Renal cortical epithelial cell (primary cell): ENCODE results near the gene ANAPC16. TPM values are rescaled to one million over a fixed set of nuclear protein-coding genes. Genes with fewer than 3 reads are reported as not detected.
A peak's percentile ranks its signal among the peaks of the same experiment; 100 is the strongest.
"Not testable (repeated sequence)": the region's sequence is repeated elsewhere in the genome, so short reads cannot be mapped to it uniquely, and the experiment has no call there.

Experiments used
- DNase-seq: peaks from one replicate; pipeline ENCODE4 v3.0.0-alpha.2; 2011; ENCODE audit warnings: low read depth
- total RNA-seq: library from RNA; depleted of rRNA; stranded (reverse); fragments of >200 nt; gene quantifications from 2 replicates; pipeline ENCODE4 v1.2.3, GENCODE V29; 2014

ANAPC16 gene
- total RNA-seq, 1 donor from 2014 or later: 86.9 TPM

- peak; percentile 81 for DNase-seq
Observed at GRCh38 chr10:72263613-72264241, 47.9 kb downstream of the ANAPC16 start.

GRCh38 chr10:72264536-72264935, 48.7 kb downstream of the ANAPC16 start:
- DNase-seq: no peak

GRCh38 chr10:72265508-72265907, 49.7 kb downstream of the ANAPC16 start:
- no peak for DNase-seq

GRCh38 chr10:72265990-72266865, 50.4 kb downstream of the ANAPC16 start:
- DNase-seq: no peak

- no peak for DNase-seq
Observed at GRCh38 chr10:72267381-72267780, 51.6 kb downstream of the ANAPC16 start.

- no peak for DNase-seq
Observed at GRCh38 chr10:72267819-72268399, 52.1 kb downstream of the ANAPC16 start.

- not testable (repeated sequence) for DNase-seq
Observed at GRCh38 chr10:72268475-72269200, 52.8 kb downstream of the ANAPC16 start.

GRCh38 chr10:72270607-72271281, 54.9 kb downstream of the ANAPC16 start:
- no peak for DNase-seq

- DNase-seq: peak; percentile 82
Observed at GRCh38 chr10:72272689-72273409, 57.0 kb downstream of the ANAPC16 start.

- DNase-seq: peak; percentile 93
Observed at GRCh38 chr10:72273410-72274212, 57.8 kb downstream of the ANAPC16 start, which contains the start of gene DDIT4. TSS of gene DDIT4 (plus strand) at chr10:72273924. CDS start at chr10:72274217, 293 bp downstream.

- no peak for DNase-seq
Observed at GRCh38 chr10:72274213-72274729, 58.5 kb downstream of the ANAPC16 start.

GRCh38 chr10:72274730-72275350, 59.0 kb downstream of the ANAPC16 start:
- DNase-seq: no peak

GRCh38 chr10:72275351-72276012, 59.7 kb downstream of the ANAPC16 start:
- DNase-seq: no peak

- DNase-seq: peak; percentile 61
Observed at GRCh38 chr10:72276013-72276387, 60.2 kb downstream of the ANAPC16 start.

GRCh38 chr10:72276421-72277339, 60.9 kb downstream of the ANAPC16 start:
- DNase-seq: peak; percentile 93

GRCh38 chr10:72277340-72277995, 61.7 kb downstream of the ANAPC16 start:
- DNase-seq: no peak
